ENCODE data around the gene GPA33. TPM values are rescaled to one million over a fixed set of nuclear protein-coding genes. Genes with fewer than 3 reads are reported as not detected.

The GPA33 gene
- total and polyA plus RNA-seq, 9 of the 15 experiments (the other 6 are each of a cell fraction or from before 2014, with no cell fraction given) = 0.13 TPM; not detected in 8

DNA sequence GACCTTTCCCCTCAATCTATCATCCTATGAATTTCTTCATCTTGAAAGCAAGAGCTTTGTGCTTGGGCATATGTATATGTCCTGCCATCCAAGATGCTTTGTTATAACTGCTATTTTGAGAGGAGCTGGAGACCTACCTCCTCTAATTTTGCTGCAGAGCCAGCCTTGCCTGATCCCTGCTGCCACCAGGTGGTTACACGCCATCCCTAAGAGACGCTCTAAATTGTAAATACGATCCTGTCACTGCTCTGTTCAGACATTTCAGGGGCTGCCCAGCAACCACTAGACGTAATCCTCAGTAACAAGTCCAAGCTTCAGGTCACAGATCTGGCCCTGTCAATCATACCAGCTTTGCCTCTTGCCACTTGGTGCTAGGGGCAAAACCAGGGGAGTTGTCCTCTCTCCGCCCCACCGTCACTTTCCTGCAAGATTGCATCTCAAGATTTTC lies 32.9 kb downstream of the GPA33 start:
- no peaks in the 10 kb centered on the region for H3K9me3 ChIP-seq (replicated peaks; ENCODE audit: control insufficient read depth, insufficient read depth, low read depth, low read length)
- DNase-seq (ENCODE audit: extremely low read depth in 1 of 4, low spot score in 3 of 4) (peak in 2 of 4 experiments; percentile 45 to 65), FAIRE-seq (peak; percentile 58), ATAC-seq (peak; percentile 80)
- in situ Hi-C loops (cut with MboI) = loop anchor here (5.0 kb wide), 1 partner anchor 140 kb away; no protein-coding TSS in a partner anchor
- H2AFZ ChIP-seq (ENCODE audit: low read depth, low read length) = peak overlapping the region; percentile 43; the same call in 1 of the 2 replicates
- peaks cover 0 to 10% of the 10 kb centered on the region in 2 experiments; a peak in 3 of 5 replicates for H3K4me1 ChIP-seq (replicated peaks in 1 of 2; ENCODE audit: control insufficient read depth in 2 of 2, insufficient read depth in 2 of 2, low read length in 2 of 2)
- ChIA-PET CTCF (ENCODE audit: low intra/inter-chr PET ratio) (interaction anchor here (2.1 to 3.8 kb wide), 2 partner anchors 146 to 1129 kb away, joined by 9 to 32 read pairs; no protein-coding TSS in a partner anchor), POLR2A (interaction anchor here (0.8 to 1.4 kb wide), 3 partner anchors 13 to 178 kb away, joined by 3 to 5 read pairs (median 4); no protein-coding TSS in a partner anchor)
- H3K9ac ChIP-seq (ENCODE audit: insufficient read depth in 1 of 2, low read depth in 2 of 2, low read length in 2 of 2) = no peak overlapping the region
- no peaks in the 10 kb centered on the region for H4K20me1 ChIP-seq (replicated peaks; ENCODE audit: control insufficient read depth, insufficient read depth, low read length)
- no peaks in the 10 kb centered on the region for H3K9me1 ChIP-seq (ENCODE audit: control insufficient read depth, insufficient read depth, low read length)
- H3K79me2 ChIP-seq (ENCODE audit: control insufficient read depth, insufficient read depth, low read length) = no peaks in the 10 kb centered on the region
- H3K27me3 ChIP-seq (ENCODE audit: control insufficient read depth in 2 of 2, insufficient read depth in 2 of 2, low read length in 2 of 2) = peaks cover 4 to 38% of the 10 kb centered on the region in 2 experiments; a peak in 3 of 5 replicates
- no peak overlapping the region for H3K4me3 ChIP-seq
- intact Hi-C loops (cut with micrococcal nuclease) = loop anchor here (1.0 to 5.0 kb wide), 3 partner anchors 80 to 270 kb away; partner anchors contain the start of gene ILDR2
- 25% methylated on average over 6 of the region's 6 CpGs for WGBS (ENCODE audit: insufficient coverage, low coverage, missing lambda C conversion rate)
- H3K27ac ChIP-seq (ENCODE audit: extremely low read depth, low read depth, low read length) = no peak overlapping the region
- no TSS peak for BruUV-seq (replicated peaks)
- peak overlapping the region; percentile 14; the same call in 1 of the 2 replicates for H3K4me2 ChIP-seq (ENCODE audit: insufficient read depth, low read length)
- H3K36me3 ChIP-seq (ENCODE audit: control insufficient read depth, insufficient read depth, low read length) = no peaks in the 10 kb centered on the region
- no peak for TF ChIP-seq NRF1 (conservative IDR thresholded peaks at IDR 0.05 in 1 of 2, IDR thresholded peaks at IDR 0.05 in 1 of 2)
- TF ChIP-seq FOXK2 (conservative IDR thresholded peaks at IDR 0.05 in 1 of 2, IDR thresholded peaks at IDR 0.05 in 1 of 2; ENCODE audit: low read depth in 2 of 2) = peak in 1 of 2 experiments; percentile 30; a peak in 1 of 4 replicates
- no peak for TF ChIP-seq TAF9B (IDR thresholded peaks at IDR 0.05; ENCODE audit: partially characterized antibody)
- no peak for TF ChIP-seq ZNF79 (CRISPR knock-in tag; IDR thresholded peaks at IDR 0.05; ENCODE audit: low read depth)
- TF ChIP-seq SMC3 (conservative IDR thresholded peaks at IDR 0.05; ENCODE audit: insufficient read depth, low read depth, low read length) = peak; percentile 65
- no peak for TF ChIP-seq ARID1B (IDR thresholded peaks at IDR 0.05)
- TF ChIP-seq ARID2 (IDR thresholded peaks at IDR 0.05) = 0 out of 2 replicates have a peak, but pooled peaks have one; percentile 15
- TF ChIP-seq, protein P1, sequence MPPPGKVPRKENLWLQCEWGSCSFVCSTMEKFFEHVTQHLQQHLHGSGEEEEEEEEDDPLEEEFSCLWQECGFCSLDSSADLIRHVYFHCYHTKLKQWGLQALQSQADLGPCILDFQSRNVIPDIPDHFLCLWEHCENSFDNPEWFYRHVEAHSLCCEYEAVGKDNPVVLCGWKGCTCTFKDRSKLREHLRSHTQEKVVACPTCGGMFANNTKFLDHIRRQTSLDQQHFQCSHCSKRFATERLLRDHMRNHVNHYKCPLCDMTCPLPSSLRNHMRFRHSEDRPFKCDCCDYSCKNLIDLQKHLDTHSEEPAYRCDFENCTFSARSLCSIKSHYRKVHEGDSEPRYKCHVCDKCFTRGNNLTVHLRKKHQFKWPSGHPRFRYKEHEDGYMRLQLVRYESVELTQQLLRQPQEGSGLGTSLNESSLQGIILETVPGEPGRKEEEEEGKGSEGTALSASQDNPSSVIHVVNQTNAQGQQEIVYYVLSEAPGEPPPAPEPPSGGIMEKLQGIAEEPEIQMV (tag; conservative IDR thresholded peaks at IDR 0.05; ENCODE audit: low read depth) = no peak
- no peak for TF ChIP-seq NCOR1 (IDR thresholded peaks at IDR 0.05)
- TF ChIP-seq POLR2A (conservative IDR thresholded peaks at IDR 0.05) = no peak
- no peak for TF ChIP-seq ZNF764 (CRISPR knock-in tag; IDR thresholded peaks at IDR 0.05; ENCODE audit: low read depth)
- no peak for TF ChIP-seq FOXM1 (IDR thresholded peaks at IDR 0.05; ENCODE audit: low read depth)
- TF ChIP-seq FOXM1 (CRISPR knock-in tag; IDR thresholded peaks at IDR 0.05; ENCODE audit: low read depth) = no peak
- TF ChIP-seq NFE2L1 (tag; IDR thresholded peaks at IDR 0.05; ENCODE audit: borderline replicate concordance, low read depth) = no peak
- TF ChIP-seq, protein P2, sequence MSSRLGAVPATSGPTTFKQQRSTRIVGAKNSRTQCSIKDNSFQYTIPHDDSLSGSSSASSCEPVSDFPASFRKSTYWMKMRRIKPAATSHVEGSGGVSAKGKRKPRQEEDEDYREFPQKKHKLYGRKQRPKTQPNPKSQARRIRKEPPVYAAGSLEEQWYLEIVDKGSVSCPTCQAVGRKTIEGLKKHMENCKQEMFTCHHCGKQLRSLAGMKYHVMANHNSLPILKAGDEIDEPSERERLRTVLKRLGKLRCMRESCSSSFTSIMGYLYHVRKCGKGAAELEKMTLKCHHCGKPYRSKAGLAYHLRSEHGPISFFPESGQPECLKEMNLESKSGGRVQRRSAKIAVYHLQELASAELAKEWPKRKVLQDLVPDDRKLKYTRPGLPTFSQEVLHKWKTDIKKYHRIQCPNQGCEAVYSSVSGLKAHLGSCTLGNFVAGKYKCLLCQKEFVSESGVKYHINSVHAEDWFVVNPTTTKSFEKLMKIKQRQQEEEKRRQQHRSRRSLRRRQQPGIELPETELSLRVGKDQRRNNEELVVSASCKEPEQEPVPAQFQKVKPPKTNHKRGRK (tag; IDR thresholded peaks at IDR 0.05) = no peak
- TF ChIP-seq, protein P3, sequence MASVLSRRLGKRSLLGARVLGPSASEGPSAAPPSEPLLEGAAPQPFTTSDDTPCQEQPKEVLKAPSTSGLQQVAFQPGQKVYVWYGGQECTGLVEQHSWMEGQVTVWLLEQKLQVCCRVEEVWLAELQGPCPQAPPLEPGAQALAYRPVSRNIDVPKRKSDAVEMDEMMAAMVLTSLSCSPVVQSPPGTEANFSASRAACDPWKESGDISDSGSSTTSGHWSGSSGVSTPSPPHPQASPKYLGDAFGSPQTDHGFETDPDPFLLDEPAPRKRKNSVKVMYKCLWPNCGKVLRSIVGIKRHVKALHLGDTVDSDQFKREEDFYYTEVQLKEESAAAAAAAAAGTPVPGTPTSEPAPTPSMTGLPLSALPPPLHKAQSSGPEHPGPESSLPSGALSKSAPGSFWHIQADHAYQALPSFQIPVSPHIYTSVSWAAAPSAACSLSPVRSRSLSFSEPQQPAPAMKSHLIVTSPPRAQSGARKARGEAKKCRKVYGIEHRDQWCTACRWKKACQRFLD (CRISPR knock-in tag; IDR thresholded peaks at IDR 0.05) = no peak
- TF ChIP-seq SETDB1 (IDR thresholded peaks at IDR 0.05; ENCODE audit: low read length) = no peak
- no peak for TF ChIP-seq TEAD4 (IDR thresholded peaks at IDR 0.05; ENCODE audit: low read length)
- no peak for TF ChIP-seq TEAD4 (CRISPR knock-in tag; IDR thresholded peaks at IDR 0.05; ENCODE audit: borderline replicate concordance)
- peak; percentile 23 for TF ChIP-seq RFX1 (IDR thresholded peaks at IDR 0.05)
